Loucy (cell line): ENCODE measurements around the gene TP53AIP1.

Experiments used
- H2AFZ ChIP-seq: fragments of 200-600 bp; sonication (generic); 2 replicates; pipeline ENCODE4 v1.6.0; 2016; ENCODE audit warnings: antibody characterized with exemption, mild to moderate bottlenecking, low read length, moderate library complexity
- H3F3A ChIP-seq: fragments of 200-600 bp; 2 replicates; pipeline ENCODE4 v1.6.0; 2016; ENCODE audit warnings: antibody characterized with exemption, low read depth, mild to moderate bottlenecking
- H3K27me3 ChIP-seq: fragments of 200-600 bp; sonication (generic); 2 replicates; pipeline ENCODE4 v1.6.1; 2014; ENCODE audit warnings: low read length, mild to moderate bottlenecking; ENCODE audit not compliant: insufficient read depth, poor library complexity, severe bottlenecking
- H3K36me3 ChIP-seq: fragments of 200-600 bp; sonication (generic); 2 replicates; pipeline ENCODE4 v1.6.1; 2016; ENCODE audit warnings: low read length; ENCODE audit not compliant: insufficient read depth
- H3K4me1 ChIP-seq: fragments of 200-600 bp; sonication (generic); 2 replicates; pipeline ENCODE4 v1.5.1; 2014; ENCODE audit warnings: low read length, mild to moderate bottlenecking; ENCODE audit not compliant: insufficient read depth, poor library complexity, severe bottlenecking
- H3K4me2 ChIP-seq: fragments of 200-600 bp; sonication (generic); 2 replicates; pipeline ENCODE4 v1.6.0; 2014; ENCODE audit warnings: antibody characterized with exemption, low read length, low read depth, mild to moderate bottlenecking; ENCODE audit not compliant: poor library complexity, severe bottlenecking
- H3K4me3 ChIP-seq: fragments of 200-600 bp; sonication (generic); 2 replicates; pipeline ENCODE4 v1.5.1; 2014; ENCODE audit warnings: low read length, mild to moderate bottlenecking, mixed read lengths; ENCODE audit not compliant: poor library complexity, severe bottlenecking
- H3K79me2 ChIP-seq: fragments of 200-600 bp; sonication (generic); 2 replicates; pipeline ENCODE4 v1.6.1; 2014; ENCODE audit warnings: low read length; ENCODE audit not compliant: insufficient read depth
- H3K9ac ChIP-seq: fragments of 200-600 bp; sonication (generic); 2 replicates; pipeline ENCODE4 v1.6.0; 2014; ENCODE audit warnings: mild to moderate bottlenecking, low read depth, low read length, moderate library complexity; ENCODE audit not compliant: poor library complexity, severe bottlenecking
- H3K9me2 ChIP-seq: fragments of 200-600 bp; sonication (generic); replicated peaks from 2 replicates; pipeline ENCODE4 v1.6.1; 2016; ENCODE audit warnings: low read depth, low read length, mixed read lengths
- H3K9me3 ChIP-seq: fragments of 200-600 bp; sonication (generic); 2 replicates; pipeline ENCODE4 v1.6.1; 2014; ENCODE audit warnings: mild to moderate bottlenecking, antibody characterized with exemption, low read length, low read depth; ENCODE audit not compliant: insufficient read depth
- H4K20me1 ChIP-seq: fragments of 200-600 bp; sonication (generic); 2 replicates; pipeline ENCODE4 v1.6.0; 2014; ENCODE audit warnings: antibody characterized with exemption, low read length, mild to moderate bottlenecking; ENCODE audit not compliant: insufficient read depth, poor library complexity, severe bottlenecking
- EZH2phosphoT487 ChIP-seq: fragments of 200-600 bp; IDR thresholded peaks from 2 replicates; pipeline ENCODE4 v1.6.1; 2018; ENCODE audit warnings: antibody characterized with exemption, mild to moderate bottlenecking, moderate library complexity, borderline replicate concordance
- TF ChIP-seq, protein P1 (sequence below): fragments of 200-600 bp; sonication (generic); conservative IDR thresholded peaks from 2 replicates; pipeline ENCODE4 v1.5.1; 2014; ENCODE audit warnings: mild to moderate bottlenecking, antibody characterized with exemption, low read length

The TP53AIP1 gene

DNA sequence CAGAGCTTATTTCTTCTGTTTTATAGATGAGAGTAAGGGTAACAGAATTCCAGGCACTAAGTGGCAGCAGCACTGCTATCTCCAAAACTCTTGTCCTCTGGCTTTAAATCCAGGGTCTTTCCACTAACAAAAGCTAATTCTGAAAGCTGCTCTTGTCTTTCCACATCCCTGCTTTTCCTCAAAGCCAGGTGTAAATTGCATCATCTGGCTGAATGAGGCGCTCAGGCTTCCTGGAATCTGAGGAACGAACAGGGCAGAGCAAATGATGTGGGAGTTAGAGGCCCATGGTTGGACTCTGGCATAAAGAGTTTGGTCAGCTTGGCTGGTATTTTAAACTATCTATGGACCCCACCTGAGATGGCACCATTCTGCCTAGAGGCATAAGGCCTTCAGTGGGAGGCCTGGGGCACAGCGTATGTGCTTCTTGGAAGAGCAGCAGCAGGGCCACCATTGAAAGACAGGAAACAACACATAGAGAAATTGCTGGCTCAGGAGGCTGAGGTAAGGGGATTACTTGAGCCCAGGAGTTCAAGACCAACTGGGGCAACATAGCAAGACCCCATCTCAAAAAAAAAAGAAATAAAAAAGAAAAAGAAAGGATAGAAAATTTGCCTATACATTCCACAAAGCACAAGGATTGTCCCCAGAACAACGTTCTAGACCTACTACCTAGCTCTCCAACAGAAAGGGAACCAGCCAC lies 49.7 kb downstream of the TP53AIP1 start:
- H3K4me1 ChIP-seq, result peaks cover 16% of the 10 kb centered on the region
- no peaks in the 10 kb centered on the region for H3F3A ChIP-seq
- H3K36me3 ChIP-seq, result no peaks in the 10 kb centered on the region
- H3K27me3 ChIP-seq, result peaks cover 32% of the 10 kb centered on the region
- TF ChIP-seq, protein P1, sequence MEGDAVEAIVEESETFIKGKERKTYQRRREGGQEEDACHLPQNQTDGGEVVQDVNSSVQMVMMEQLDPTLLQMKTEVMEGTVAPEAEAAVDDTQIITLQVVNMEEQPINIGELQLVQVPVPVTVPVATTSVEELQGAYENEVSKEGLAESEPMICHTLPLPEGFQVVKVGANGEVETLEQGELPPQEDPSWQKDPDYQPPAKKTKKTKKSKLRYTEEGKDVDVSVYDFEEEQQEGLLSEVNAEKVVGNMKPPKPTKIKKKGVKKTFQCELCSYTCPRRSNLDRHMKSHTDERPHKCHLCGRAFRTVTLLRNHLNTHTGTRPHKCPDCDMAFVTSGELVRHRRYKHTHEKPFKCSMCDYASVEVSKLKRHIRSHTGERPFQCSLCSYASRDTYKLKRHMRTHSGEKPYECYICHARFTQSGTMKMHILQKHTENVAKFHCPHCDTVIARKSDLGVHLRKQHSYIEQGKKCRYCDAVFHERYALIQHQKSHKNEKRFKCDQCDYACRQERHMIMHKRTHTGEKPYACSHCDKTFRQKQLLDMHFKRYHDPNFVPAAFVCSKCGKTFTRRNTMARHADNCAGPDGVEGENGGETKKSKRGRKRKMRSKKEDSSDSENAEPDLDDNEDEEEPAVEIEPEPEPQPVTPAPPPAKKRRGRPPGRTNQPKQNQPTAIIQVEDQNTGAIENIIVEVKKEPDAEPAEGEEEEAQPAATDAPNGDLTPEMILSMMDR, result no peak
- H3K4me3 ChIP-seq, result peak overlapping the region; percentile 42
- H3K9ac ChIP-seq, result no peak overlapping the region
- H3K9me3 ChIP-seq, result no peaks in the 10 kb centered on the region
- H3K4me2 ChIP-seq, result peak overlapping the region; percentile 60
- H2AFZ ChIP-seq, result no peak overlapping the region
- no peaks in the 10 kb centered on the region for H3K79me2 ChIP-seq
- H4K20me1 ChIP-seq, result no peaks in the 10 kb centered on the region
- H3K9me2 ChIP-seq, result no peaks in the 10 kb centered on the region

DNA sequence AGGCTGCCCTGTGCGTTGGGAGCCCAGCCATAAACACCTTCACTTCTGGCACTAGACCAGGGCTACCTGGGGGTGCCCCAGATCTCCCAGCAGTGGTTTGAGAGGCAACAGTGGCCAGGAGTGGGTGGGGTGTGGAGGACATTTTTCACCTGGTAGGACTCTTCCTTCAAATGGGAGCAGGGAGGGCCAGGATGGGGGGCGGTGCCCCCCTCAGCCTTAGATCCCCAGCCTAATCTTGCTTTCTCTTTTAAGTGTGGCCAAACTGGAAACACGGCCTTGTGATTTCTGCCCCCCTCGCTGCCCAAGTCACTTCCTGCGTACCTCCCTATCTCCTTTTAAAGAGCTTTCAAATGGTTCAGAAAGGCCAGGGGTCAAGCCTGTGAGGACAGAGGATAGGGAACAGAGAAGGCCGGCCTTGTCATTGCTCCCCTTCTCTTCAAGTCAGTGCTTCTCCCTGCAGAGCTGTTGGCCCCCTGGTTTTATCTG lies 50.7 kb downstream of the TP53AIP1 start:
- H3K27me3 ChIP-seq, result peaks cover 32% of the 10 kb centered on the region
- H3K9me2 ChIP-seq, result no peaks in the 10 kb centered on the region
- no peaks in the 10 kb centered on the region for H3K79me2 ChIP-seq
- H3K36me3 ChIP-seq, result no peaks in the 10 kb centered on the region
- H3F3A ChIP-seq, result no peaks in the 10 kb centered on the region
- no peak overlapping the region for H3K9ac ChIP-seq
- peaks cover 20% of the 10 kb centered on the region for H3K4me1 ChIP-seq
- H3K9me3 ChIP-seq, result no peaks in the 10 kb centered on the region
- TF ChIP-seq EZH2phosphoT487, result no peak
- TF ChIP-seq, protein P1, result no peak
- H3K4me2 ChIP-seq, result no peak overlapping the region
- no peaks in the 10 kb centered on the region for H4K20me1 ChIP-seq
- H3K4me3 ChIP-seq, result no peak overlapping the region
- no peak overlapping the region for H2AFZ ChIP-seq

DNA sequence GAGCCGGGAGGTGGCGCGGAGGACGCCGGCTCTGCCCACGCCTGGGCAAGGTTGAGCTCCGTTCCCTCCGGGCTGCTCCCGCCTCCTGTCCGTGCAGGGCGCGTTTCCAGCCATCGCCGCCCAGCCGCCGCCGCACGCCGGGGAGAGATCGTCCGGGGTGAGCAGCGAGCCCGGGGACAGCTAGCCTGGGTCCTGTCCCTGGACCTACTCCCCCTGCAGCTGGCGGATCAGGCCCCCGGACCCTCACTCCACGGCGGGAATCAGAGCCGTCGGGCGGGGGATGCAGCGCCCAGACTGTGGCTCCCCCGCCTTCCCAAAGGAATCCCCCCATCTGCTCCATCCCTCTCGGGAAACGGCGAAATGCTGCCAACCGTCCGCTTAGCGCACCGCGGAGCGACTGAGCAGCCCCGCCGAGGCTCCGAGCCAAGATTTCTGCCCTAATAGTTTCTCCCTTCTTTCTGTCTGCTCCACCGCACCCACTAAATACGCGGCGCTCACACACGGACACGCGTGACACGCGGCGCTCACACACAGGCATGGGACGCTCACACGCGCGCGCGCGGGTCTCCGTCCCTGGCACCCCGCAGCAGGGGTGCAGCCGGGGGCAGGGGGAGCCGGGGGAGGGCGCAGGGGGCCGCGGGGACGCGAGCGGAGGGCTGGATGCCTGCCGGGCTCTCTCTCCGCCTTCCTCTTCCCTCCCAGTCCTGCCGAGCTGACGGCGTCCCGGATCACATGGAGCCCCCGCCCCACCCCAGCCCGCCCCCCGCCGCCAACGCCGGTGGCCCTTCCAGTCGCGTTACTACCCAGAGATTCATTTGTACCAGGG lies 51.9 kb downstream of the TP53AIP1 start, which contains the start of gene KCNJ5:
TSS of gene KCNJ5 (plus strand) at position 814 of the 826 bp plus-strand sequence. CDS start 19,918 bp downstream, outside the sequence.
- no peak within 1 kb of the TSS for H3K9ac ChIP-seq
- no peaks in the 10 kb centered on the region for H3K9me2 ChIP-seq
- H3K4me1 ChIP-seq, result peaks cover 25% of the 10 kb centered on the region
- TF ChIP-seq EZH2phosphoT487, result no peak
- TF ChIP-seq, protein P1, result no peak
- no peak within 1 kb of the TSS for H2AFZ ChIP-seq
- no peaks in the 10 kb centered on the region for H3K36me3 ChIP-seq
- H3K4me3 ChIP-seq, result no peak within 1 kb of the TSS
- H3K27me3 ChIP-seq, result peaks cover 32% of the 10 kb centered on the region
- H3K9me3 ChIP-seq, result no peaks in the 10 kb centered on the region
- no peaks in the 10 kb centered on the region for H3K79me2 ChIP-seq
- H4K20me1 ChIP-seq, result no peaks in the 10 kb centered on the region
- no peaks in the 10 kb centered on the region for H3F3A ChIP-seq
- H3K4me2 ChIP-seq, result no peak within 1 kb of the TSS
